Naive B cell (primary cell): ENCODE data around the gene ZDHHC16. TPM values are rescaled to one million over a fixed set of nuclear protein-coding genes. Genes with fewer than 3 reads are reported as not detected.
"Not testable (repeated sequence)": the region's sequence is repeated elsewhere in the genome, so short reads cannot be mapped to it uniquely, and the experiment has no call there.

Experiments
- ATAC-seq, 2 donors: fragments of 150-1000 bp; cut with Tn5 transposase; 2 replicates each; pipeline ENCODE4 v1.10.0; 2021; ENCODE audit warnings: low read depth in 2 of 2, mild to moderate bottlenecking in 2 of 2, moderate library complexity in 2 of 2
- DNase-seq: peaks from one replicate; pipeline ENCODE4 v3.0.0; 2022
- H3K27ac Mint-ChIP-seq, 6 donors: one replicate each; pipeline ENCODE4 v1.8.0; 2020 to 2022; ENCODE audit warnings: mild to moderate bottlenecking in 6 of 6, mixed read lengths in 6 of 6, moderate library complexity in 5 of 6, inconsistent platforms in 2 of 6
- H3K27me3 Mint-ChIP-seq, 3 donors: one replicate each; pipeline ENCODE4 v1.8.0; 2021 to 2022; ENCODE audit warnings: mixed read lengths in 3 of 3, mild to moderate bottlenecking in 1 of 3
- H3K36me3 Mint-ChIP-seq, 2 donors: one replicate each; pipeline ENCODE4 v1.8.0; 2020 to 2022; ENCODE audit warnings: mixed read lengths in 2 of 2, inconsistent platforms in 1 of 2, mild to moderate bottlenecking in 1 of 2
- H3K4me1 Mint-ChIP-seq, 3 donors: one replicate each; pipeline ENCODE4 v1.8.0; 2020 to 2022; ENCODE audit warnings: mixed read lengths in 3 of 3, inconsistent platforms in 1 of 3, mild to moderate bottlenecking in 1 of 3, moderate library complexity in 1 of 3
- H3K4me3 Mint-ChIP-seq, 8 donors: one replicate each; pipeline ENCODE4 v1.8.0; 2020 to 2022; ENCODE audit warnings: mild to moderate bottlenecking in 8 of 8, mixed read lengths in 8 of 8, moderate library complexity in 8 of 8, inconsistent platforms in 2 of 8
- H3K9me3 Mint-ChIP-seq, 7 donors: one replicate each; pipeline ENCODE4 v1.8.0; 2020 to 2022; ENCODE audit warnings: mixed read lengths in 7 of 7, mild to moderate bottlenecking in 5 of 7, inconsistent platforms in 2 of 7, moderate library complexity in 1 of 7
- polyA plus RNA-seq, 6 donors: library from polyadenylated mRNA; unstranded; fragments of 300-500 nt; fragmentation: Illumina TruSeq; gene quantifications; one replicate each; pipeline ENCODE4 v1.2.3, GENCODE V29; 2021; ENCODE audit warnings: low read depth in 6 of 6

The ZDHHC16 gene
- 10 to 100 TPM; 23.2 to 57.2 (median 29.5) TPM for polyA plus RNA-seq

DNA sequence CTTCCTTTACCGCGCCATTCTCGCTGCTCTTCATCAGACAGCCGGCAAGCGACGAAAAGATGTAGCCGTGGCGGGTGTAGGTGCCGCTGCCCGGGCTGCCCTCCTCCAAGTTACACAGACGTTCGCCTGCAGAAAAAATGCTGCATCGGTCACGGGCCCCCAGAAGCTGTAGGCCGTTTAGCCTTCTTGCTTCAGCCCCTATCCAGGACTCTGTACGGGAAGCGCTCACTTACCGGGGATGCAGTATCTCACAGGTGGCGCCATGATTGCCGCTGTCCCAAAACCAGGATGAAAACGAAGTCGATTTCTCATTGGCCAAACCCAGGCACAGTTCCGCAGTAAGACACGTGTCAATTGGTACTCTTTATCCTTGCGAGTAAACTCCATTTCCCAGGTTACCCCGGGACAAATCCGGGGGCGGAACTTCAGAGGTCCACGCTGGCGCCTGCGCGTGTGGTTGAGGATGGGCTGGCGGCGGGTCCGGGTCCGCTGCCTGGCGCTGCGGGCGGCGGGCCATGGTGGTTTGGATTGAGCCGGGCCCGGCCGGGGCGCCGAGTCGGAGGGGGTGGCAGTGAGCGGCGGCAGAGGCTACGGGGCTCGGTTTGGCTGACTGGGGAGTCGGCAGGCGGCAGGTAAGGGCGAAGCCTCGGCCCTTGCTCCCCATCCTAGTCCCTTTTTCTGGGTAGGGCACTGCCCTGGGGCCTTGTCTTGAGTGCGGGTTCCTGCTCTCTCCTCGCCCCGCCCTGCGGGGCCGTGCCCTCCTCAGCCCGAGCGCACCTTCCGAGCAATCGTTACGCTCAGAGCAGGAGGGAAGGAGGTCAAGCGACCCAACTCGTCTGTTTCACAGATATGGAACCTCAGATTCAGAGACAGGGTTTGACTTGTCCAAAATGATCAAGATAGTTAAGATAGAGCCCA is at the start of gene ZDHHC16, which contains the start of gene EXOSC1:
TSS of gene ZDHHC16 (plus strand) at position 454 of the 918 bp plus-strand sequence. CDS start 5,501 bp downstream, outside the sequence.
TSS of gene EXOSC1 (minus strand) at position 285 of the 918 bp plus-strand sequence. CDS start at position 264, 21 bp downstream.
- H3K4me3 Mint-ChIP-seq = peak within 1 kb of the TSS; percentile 99 to 100 (median 100)
- H3K9me3 Mint-ChIP-seq = no peaks in the 10 kb centered on the region
- no peaks in the 10 kb centered on the region for H3K27me3 Mint-ChIP-seq

DNA sequence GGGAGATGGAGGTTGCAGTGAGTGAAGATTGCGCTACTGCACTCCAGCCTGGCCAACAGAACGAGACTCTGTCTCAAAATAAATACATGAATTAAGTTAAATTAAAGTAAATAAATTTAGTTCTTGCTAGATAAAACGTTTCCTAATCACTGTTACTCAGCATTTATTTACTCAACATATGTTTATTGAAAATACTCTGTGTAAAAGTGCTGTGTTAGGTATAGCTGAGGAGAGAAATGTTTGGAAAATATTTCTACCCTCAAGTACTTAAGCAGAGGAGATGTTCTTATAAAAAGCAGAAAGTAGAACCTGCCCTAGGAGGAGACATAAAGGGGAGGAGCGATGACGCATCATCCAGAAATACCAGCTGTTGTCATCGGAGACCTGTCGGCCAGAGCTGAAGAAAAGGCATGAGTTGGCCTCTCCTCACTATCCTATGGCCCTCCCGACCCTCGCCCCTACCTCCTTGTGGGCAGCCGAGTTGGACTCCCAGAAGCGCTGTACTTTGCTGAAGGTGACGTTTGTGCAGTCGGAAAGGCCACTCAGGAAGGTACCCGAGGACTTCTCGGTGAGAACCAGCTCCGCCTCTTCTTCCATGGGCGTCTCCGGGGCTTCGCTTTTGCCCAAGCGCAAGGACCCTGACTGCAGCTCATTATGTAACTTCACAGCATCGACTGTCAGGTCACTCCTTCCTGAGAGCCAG is 46.0 kb upstream of the ZDHHC16 start:
- H3K27me3 Mint-ChIP-seq = no peaks in the 10 kb centered on the region
- H3K9me3 Mint-ChIP-seq = no peaks in the 10 kb centered on the region
- peak overlapping the region; percentile 91 to 97 (median 96) for H3K4me3 Mint-ChIP-seq
- H3K4me1 Mint-ChIP-seq = peaks cover 10 to 18% (median 18%) of the 10 kb centered on the region in 3 donors
- peaks cover 0 to 7% of the 10 kb centered on the region in 2 donors for H3K36me3 Mint-ChIP-seq
- ATAC-seq (peak in 1 of 2 donors; percentile 26), DNase-seq (peak; percentile 39)
- H3K27ac Mint-ChIP-seq = peak overlapping the region; percentile 93 to 100 (median 98)

More for the DNA sequence above, at the start of gene ZDHHC16, which contains the start of gene EXOSC1:
- peak within 1 kb of the TSS; percentile 91 to 98 (median 96) for H3K27ac Mint-ChIP-seq
- peak; percentile 96 to 97 for ATAC-seq
- peaks cover 0 to 3% of the 10 kb centered on the region in 2 donors for H3K36me3 Mint-ChIP-seq
- peaks cover 36 to 48% (median 42%) of the 10 kb centered on the region in 3 donors for H3K4me1 Mint-ChIP-seq
- peak; percentile 89 for DNase-seq

DNA sequence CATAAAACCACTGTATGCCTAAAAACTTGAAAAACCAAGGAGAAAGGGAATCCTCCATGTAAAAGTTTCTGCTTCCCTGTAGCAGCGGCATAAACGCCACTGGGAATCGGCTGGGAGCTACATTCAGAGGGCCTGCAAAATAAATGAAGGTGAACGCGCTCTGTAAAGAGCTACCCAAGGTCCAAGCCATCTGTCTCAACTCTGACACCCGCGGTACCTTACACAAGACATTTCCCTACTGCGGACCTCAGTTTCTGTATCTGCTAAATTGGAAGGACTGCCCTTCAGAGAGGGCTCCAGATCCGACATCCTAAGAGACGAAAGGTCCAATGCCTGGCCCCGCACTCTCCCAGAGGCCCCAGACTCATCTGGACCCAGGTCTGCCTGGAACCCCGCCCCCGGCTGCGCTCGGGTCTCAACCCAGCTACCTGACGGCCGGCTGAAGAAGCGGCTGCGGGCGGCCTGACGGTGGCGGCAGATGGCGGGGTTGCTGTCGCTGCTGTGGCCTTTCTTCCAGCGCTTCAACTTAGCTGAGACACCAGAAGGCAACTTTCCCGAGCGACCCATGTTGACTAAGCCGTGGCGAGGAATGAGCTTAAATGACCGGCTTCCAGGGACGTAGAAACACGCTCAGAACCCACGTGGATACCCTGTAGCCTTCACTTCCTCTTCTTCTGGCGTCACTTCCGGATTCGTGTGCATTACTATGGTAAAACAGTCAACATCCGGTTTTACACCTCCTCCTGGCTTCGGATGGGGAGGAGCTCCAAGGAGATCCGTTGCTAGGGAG is 45.1 kb upstream of the ZDHHC16 start, which contains the start of gene RRP12:
TSS of gene RRP12 (minus strand) at position 676 of the 790 bp plus-strand sequence. CDS start at position 567, 109 bp downstream.
- peak within 1 kb of the TSS; percentile 93 to 100 (median 98) for H3K27ac Mint-ChIP-seq
- no peaks in the 10 kb centered on the region for H3K27me3 Mint-ChIP-seq
- peaks cover 0 to 6% of the 10 kb centered on the region in 2 donors for H3K36me3 Mint-ChIP-seq

DNA sequence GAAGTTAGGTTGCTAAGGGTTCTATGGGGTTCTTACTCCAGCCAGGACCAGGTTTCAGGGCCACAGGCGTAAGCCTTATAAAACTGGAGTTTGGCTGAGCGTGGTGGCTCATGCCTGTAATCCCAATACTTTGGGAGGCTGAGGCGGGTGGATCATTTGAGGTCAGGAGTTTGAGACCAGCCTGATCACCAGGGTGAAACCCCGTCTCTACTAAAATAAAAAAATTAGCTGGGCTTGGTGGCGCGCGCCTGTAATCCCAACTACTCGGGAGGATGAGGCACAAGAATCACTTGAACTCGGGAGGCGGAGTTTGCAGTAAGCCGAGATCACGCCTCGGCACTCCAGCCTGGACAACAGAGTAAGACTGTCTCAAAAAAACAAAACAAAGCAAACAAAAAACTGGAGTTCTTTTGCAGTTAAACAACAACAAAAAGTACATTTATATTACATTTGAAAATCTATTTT is 44.5 kb upstream of the ZDHHC16 start:
- Mint-ChIP-seq H3K4me3 (peak overlapping the region; percentile 91 to 97 (median 96)), H3K4me1 (peaks cover 10 to 24% (median 24%) of the 10 kb centered on the region in 3 donors), H3K36me3 (no peaks in the 10 kb centered on the region), H3K27me3 (no peaks in the 10 kb centered on the region), H3K9me3 (no peaks in the 10 kb centered on the region), H3K27ac (peak overlapping the region; percentile 93 to 100 (median 98))
- DNase-seq (no peak), ATAC-seq (no peak)

More for the DNA sequence above, 45.1 kb upstream of the ZDHHC16 start, which contains the start of gene RRP12:
- ATAC-seq = peak; percentile 92 to 93
- Mint-ChIP-seq H3K4me1 (peaks cover 10 to 21% (median 21%) of the 10 kb centered on the region in 3 donors), H3K4me3 (peak within 1 kb of the TSS; percentile 91 to 97 (median 96)), H3K9me3 (no peaks in the 10 kb centered on the region)
- DNase-seq = peak; percentile 92

GRCh38 chr10:97404044-97404443 is 41.9 kb upstream of the ZDHHC16 start:
- Mint-ChIP-seq H3K27me3 (no peaks in the 10 kb centered on the region), H3K4me3 (no peak overlapping the region), H3K9me3 (no peaks in the 10 kb centered on the region), H3K36me3 (no peaks in the 10 kb centered on the region), H3K4me1 (peaks cover 18 to 30% (median 24%) of the 10 kb centered on the region in 3 donors), H3K27ac (peak overlapping the region in 2 of 6 donors; percentile 18 to 59)
- DNase-seq (no peak), ATAC-seq (no peak)

DNA sequence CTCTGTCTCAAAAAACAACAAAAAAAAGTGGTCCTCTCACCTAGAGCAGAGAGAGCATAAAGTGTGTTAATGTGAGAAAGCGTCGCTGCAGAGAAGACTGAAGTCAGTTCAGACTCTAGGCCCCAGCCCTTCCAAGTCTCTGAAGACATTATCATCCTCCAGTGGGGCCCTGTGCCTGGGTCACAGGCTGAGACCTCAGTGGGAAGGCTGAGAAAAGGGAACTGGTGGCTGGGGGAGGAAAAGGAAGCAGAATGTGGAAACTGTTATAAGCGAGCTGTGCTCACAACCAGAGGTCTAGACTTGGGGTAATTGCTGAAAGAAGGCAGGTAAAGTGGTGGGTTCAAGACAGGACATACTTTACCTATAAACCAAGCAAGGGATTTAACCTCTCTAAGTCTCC is 39.9 kb upstream of the ZDHHC16 start:
- Mint-ChIP-seq H3K4me3 (peak overlapping the region in 1 of 8 donors; percentile 12), H3K4me1 (peaks cover 12 to 19% (median 12%) of the 10 kb centered on the region in 3 donors), H3K27ac (peak overlapping the region in 5 of 6 donors; percentile 49 to 95 (median 84)), H3K36me3 (no peaks in the 10 kb centered on the region), H3K27me3 (no peaks in the 10 kb centered on the region), H3K9me3 (no peaks in the 10 kb centered on the region)
- DNase-seq (no peak), ATAC-seq (no peak)

DNA sequence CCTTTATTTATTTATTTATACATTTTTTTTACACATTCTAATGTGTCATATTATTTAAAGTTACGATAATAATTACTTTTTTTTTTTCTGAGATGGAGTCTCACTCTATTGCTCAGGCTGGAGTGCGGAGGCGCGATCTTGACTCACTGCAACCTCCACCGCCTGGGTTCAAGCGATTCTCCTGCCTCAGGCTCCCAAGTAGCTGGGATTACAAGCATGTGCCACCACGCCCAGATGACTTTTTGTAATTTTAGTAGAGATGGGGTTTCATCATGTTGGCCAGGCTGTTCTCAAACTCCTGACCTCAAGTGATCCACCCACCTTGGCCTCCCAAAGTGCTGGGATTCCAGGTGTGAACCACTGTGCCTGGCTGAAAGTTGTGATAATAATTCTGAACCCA is 39.5 kb upstream of the ZDHHC16 start:
- not testable (repeated sequence) for H3K36me3 Mint-ChIP-seq, DNase-seq, ATAC-seq, H3K4me3 Mint-ChIP-seq, H3K27me3 Mint-ChIP-seq, H3K9me3 Mint-ChIP-seq
- Mint-ChIP-seq H3K4me1 (peaks cover 7 to 14% (median 8%) of the 10 kb centered on the region in 3 donors), H3K27ac (peak overlapping the region in 1 of 6 donors; percentile 60)

DNA sequence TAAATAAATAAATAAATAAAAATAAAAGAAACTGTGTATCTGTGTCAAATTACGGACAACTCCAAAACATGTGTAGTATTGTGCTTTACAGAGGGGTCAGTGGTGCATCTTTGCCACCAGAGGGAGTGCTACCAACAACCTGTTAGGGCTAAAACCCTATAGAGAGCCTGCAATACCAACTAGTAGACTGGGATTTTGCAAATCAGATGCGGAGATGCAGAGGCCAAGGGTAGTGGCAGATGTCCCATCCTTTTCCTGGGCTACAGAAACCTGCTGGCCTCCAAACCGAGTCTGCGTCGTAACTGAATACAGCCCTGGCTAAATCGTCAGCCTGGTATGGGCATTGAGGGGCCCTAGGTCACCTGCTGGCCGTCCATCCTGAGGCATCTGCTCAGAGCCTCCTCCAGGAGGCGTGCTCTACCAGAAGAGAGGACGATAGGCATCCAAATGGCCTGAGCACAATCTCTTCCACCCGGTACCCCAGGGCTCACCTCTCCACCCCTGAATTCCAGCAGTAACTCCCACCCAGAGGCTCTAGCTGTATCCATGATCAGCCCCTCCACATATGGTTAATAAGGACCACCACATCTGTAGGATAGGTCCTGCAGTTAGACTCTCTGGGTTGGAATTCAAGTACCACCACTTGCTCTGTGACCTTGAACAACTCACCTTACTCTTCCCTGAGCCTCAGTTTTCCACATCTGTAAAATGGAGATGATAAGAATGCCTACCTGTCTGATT is 38.6 kb upstream of the ZDHHC16 start:
- ATAC-seq = peak; percentile 97
- H3K27ac Mint-ChIP-seq = peak overlapping the region in 3 of 6 donors; percentile 19 to 61 (median 47)
- peak; percentile 66 for DNase-seq
- H3K4me1 Mint-ChIP-seq = peaks cover 6 to 12% (median 8%) of the 10 kb centered on the region in 3 donors
- H3K4me3 Mint-ChIP-seq = peak overlapping the region in 6 of 8 donors; percentile 2 to 73 (median 47)
- H3K9me3 Mint-ChIP-seq = no peaks in the 10 kb centered on the region
- no peaks in the 10 kb centered on the region for H3K27me3 Mint-ChIP-seq
- H3K36me3 Mint-ChIP-seq = no peaks in the 10 kb centered on the region

GRCh38 chr10:97407952-97408248 is 38.1 kb upstream of the ZDHHC16 start:
- DNase-seq (no peak), ATAC-seq (no peak)
- H3K36me3 Mint-ChIP-seq = no peaks in the 10 kb centered on the region
- H3K4me1 Mint-ChIP-seq = peaks cover 6 to 12% (median 9%) of the 10 kb centered on the region in 3 donors
- H3K4me3 Mint-ChIP-seq = no peak overlapping the region
- no peaks in the 10 kb centered on the region for H3K9me3 Mint-ChIP-seq
- no peaks in the 10 kb centered on the region for H3K27me3 Mint-ChIP-seq
- H3K27ac Mint-ChIP-seq = peak overlapping the region in 1 of 6 donors; percentile 26

GRCh38 chr10:97408496-97408992 is 37.4 kb upstream of the ZDHHC16 start:
- Mint-ChIP-seq H3K4me3 (no peak overlapping the region), H3K27me3 (no peaks in the 10 kb centered on the region), H3K27ac (no peak overlapping the region), H3K4me1 (peaks cover 6 to 12% (median 12%) of the 10 kb centered on the region in 3 donors), H3K9me3 (no peaks in the 10 kb centered on the region), H3K36me3 (no peaks in the 10 kb centered on the region)
- DNase-seq (no peak), ATAC-seq (no peak)

- no peak for DNase-seq
- Mint-ChIP-seq H3K27me3 (no peaks in the 10 kb centered on the region), H3K4me1 (peaks cover 7 to 17% (median 14%) of the 10 kb centered on the region in 3 donors), H3K9me3 (no peaks in the 10 kb centered on the region), H3K27ac (no peak overlapping the region), H3K4me3 (no peak overlapping the region), H3K36me3 (no peaks in the 10 kb centered on the region)
- ATAC-seq = no peak
These were observed 34.6 kb upstream of the ZDHHC16 start for GRCh38 chr10:97411406-97411805.

DNA sequence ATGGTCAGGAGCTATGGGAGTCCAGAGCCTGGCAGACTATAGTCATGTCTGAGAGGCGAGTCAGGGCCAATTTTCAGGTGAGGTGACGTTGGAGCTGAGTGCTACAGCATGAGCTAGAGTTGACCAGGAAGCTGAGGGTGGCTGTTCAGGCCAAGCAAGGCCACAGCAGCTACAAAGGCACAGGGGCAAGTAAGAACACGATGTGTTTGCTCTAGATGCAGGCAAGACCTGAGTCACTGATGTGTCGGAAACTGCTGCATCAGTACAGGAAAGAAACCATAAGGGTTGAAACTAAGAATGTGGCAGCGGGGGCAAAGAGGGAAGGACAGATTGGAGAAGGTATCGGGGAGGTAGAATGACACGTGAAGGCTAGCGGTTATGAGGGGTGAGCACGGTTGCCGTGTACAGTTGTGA is 33.1 kb upstream of the ZDHHC16 start:
- ATAC-seq (no peak), DNase-seq (no peak)
- no peaks in the 10 kb centered on the region for H3K36me3 Mint-ChIP-seq
- H3K4me1 Mint-ChIP-seq = peaks cover 12 to 15% (median 14%) of the 10 kb centered on the region in 3 donors
- peak overlapping the region in 1 of 6 donors; percentile 82 for H3K27ac Mint-ChIP-seq
- H3K9me3 Mint-ChIP-seq = no peaks in the 10 kb centered on the region
- H3K27me3 Mint-ChIP-seq = no peaks in the 10 kb centered on the region
- H3K4me3 Mint-ChIP-seq = no peak overlapping the region
